ENCODE results near the gene EXOC3L1. TPM values are rescaled to one million over a fixed set of nuclear protein-coding genes. Genes with fewer than 3 reads are reported as not detected.
A peak's percentile ranks its signal among the peaks of the same experiment; 100 is the strongest.

EXOC3L1 gene
- total and polyA plus RNA-seq, 7 experiments from 2014 or later, result 0.58 to 0.73 TPM; not detected in 5

GRCh38 chr16:67235816-67236562, 46.1 kb upstream of the EXOC3L1 start:
- H3K36me3 ChIP-seq (ENCODE audit: control insufficient read depth in 2 of 3, insufficient read depth in 3 of 3, low read length in 3 of 3), result peaks cover 0 to 72% (median 3%) of the 10 kb centered on the region in 3 experiments
- Mint-ChIP-seq H3K36me3 (peaks cover 0 to 23% (median 7%) of the 10 kb centered on the region in 5 donors), H3K9me3 (no peaks in the 10 kb centered on the region), H3K4me3 (peak overlapping the region in 9 of 10 donors; percentile 18 to 61 (median 39)), H3K4me1 (peaks cover 0 to 14% (median 2%) of the 10 kb centered on the region in 7 donors), H3K27me3 (no peaks in the 10 kb centered on the region), H3K27ac (peak overlapping the region in 7 of 9 donors; percentile 61 to 87 (median 77))
- no peaks in the 10 kb centered on the region for H3K27me3 ChIP-seq (ENCODE audit: control insufficient read depth in 2 of 2, insufficient read depth in 2 of 2, low read length in 2 of 2)
- POLR2A ChIA-PET, result interaction anchor here (0.8 to 1.6 kb wide), 3 partner anchors 9 to 46 kb away, joined by 3 to 7 read pairs (median 4); partner anchors contain the start of genes FHOD1 and TMEM208
- intact Hi-C loops (cut with micrococcal nuclease), result loop anchor here in 1 of 2 donors (1.0 kb wide), 2 partner anchors 8 to 10 kb away; no protein-coding TSS in a partner anchor
- DNase-seq (peak in 3 of 9 donors; percentile 13 to 34 (median 28)), ATAC-seq (peak; percentile 68)
- CTCF ChIA-PET, result interaction anchor here (1.5 kb wide), 1 partner anchor 1292 kb away, joined by 6 read pairs; no protein-coding TSS in a partner anchor
- H3K4me3 ChIP-seq (ENCODE audit: low read length), result no peak overlapping the region
- H3K4me1 ChIP-seq (ENCODE audit: control insufficient read depth in 2 of 2, insufficient read depth in 2 of 2, low read length in 2 of 2), result peaks cover 0 to 5% of the 10 kb centered on the region in 2 donors
- H3K27ac ChIP-seq (ENCODE audit: low read depth, low read length), result no peak overlapping the region
- H3K9me3 ChIP-seq (ENCODE audit: control insufficient read depth in 2 of 3, low read length in 3 of 3), result no peaks in the 10 kb centered on the region

DNA sequence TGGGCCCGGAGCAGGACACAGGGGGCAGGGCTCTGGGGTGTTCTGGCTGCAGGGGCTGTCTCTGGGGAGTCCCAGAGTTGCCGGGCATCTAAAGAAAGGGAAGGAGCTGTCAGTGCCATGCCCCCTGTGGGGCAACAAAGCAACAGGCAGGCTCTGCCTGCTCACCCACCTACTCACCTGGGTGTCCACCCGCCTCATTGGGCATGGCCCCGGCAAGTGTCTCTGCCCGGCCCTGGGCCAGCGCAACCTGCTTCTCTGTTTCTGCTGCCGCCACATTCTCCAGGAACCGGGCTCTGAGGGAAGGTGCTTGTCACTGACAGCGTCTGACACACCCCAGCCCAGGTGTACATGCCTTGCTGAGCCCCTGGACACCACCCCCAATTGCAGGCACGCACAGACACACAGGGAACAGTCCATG, 44.3 kb upstream of the EXOC3L1 start:
- H3K36me3 ChIP-seq (ENCODE audit: control insufficient read depth in 2 of 3, insufficient read depth in 3 of 3, low read length in 3 of 3), result peaks cover 0 to 81% (median 4%) of the 10 kb centered on the region in 3 experiments
- H3K4me3 ChIP-seq (ENCODE audit: low read length), result no peak overlapping the region
- peaks cover 0 to 5% of the 10 kb centered on the region in 2 donors for H3K4me1 ChIP-seq (ENCODE audit: control insufficient read depth in 2 of 2, insufficient read depth in 2 of 2, low read length in 2 of 2)
- ChIA-PET POLR2A (interaction anchor here (1.6 to 2.1 kb wide), 2 partner anchors 10 to 14 kb away, joined by 3 to 7 read pairs; partner anchors contain the start of gene FHOD1), CTCF (interaction anchor here (1.5 kb wide), 1 partner anchor 1294 kb away, joined by 6 read pairs; no protein-coding TSS in a partner anchor)
- Mint-ChIP-seq H3K4me1 (peaks cover 0 to 11% (median 2%) of the 10 kb centered on the region in 7 donors), H3K4me3 (no peak overlapping the region), H3K27ac (peak overlapping the region in 2 of 9 donors; percentile 9 to 45), H3K36me3 (peaks cover 4 to 27% (median 7%) of the 10 kb centered on the region in 5 donors), H3K27me3 (no peaks in the 10 kb centered on the region), H3K9me3 (no peaks in the 10 kb centered on the region)
- no peaks in the 10 kb centered on the region for H3K27me3 ChIP-seq (ENCODE audit: control insufficient read depth in 2 of 2, insufficient read depth in 2 of 2, low read length in 2 of 2)
- intact Hi-C loops (cut with micrococcal nuclease), result no loop called here
- DNase-seq (no peak), ATAC-seq (no peak)
- H3K27ac ChIP-seq (ENCODE audit: low read depth, low read length), result no peak overlapping the region
- no peaks in the 10 kb centered on the region for H3K9me3 ChIP-seq (ENCODE audit: control insufficient read depth in 2 of 3, low read length in 3 of 3)

DNA sequence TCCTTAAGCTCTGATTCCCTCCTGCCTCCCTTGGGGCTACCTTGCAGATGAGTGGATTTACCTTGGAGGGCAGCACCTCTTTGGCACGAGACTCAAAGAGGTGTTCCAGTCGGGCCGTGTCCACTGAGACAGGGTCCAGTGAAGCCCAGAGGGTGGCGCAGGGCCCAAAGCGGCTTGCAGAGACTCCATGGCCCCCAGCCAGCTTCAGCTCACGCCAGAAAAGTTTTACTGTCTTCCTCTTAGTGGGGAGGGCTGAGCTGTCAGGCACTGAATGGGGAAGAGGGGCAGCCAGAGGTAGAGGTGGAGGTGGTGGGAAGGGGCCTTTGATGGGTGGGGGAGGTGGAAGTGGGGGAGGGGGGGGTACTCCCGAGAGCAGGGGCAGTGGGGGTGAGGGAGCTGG, 43.7 kb upstream of the EXOC3L1 start:
- no peaks in the 10 kb centered on the region for H3K27me3 ChIP-seq (ENCODE audit: control insufficient read depth in 2 of 2, insufficient read depth in 2 of 2, low read length in 2 of 2)
- ChIA-PET CTCF (no interaction called here), POLR2A (interaction anchor here (2.1 kb wide), 1 partner anchor 11 kb away, joined by 7 read pairs; no protein-coding TSS in a partner anchor)
- ATAC-seq (no peak), DNase-seq (no peak)
- H3K27me3 Mint-ChIP-seq, result no peaks in the 10 kb centered on the region
- peaks cover 3 to 81% (median 4%) of the 10 kb centered on the region in 3 experiments for H3K36me3 ChIP-seq (ENCODE audit: control insufficient read depth in 2 of 3, insufficient read depth in 3 of 3, low read length in 3 of 3)
- H3K27ac ChIP-seq (ENCODE audit: low read depth, low read length), result no peak overlapping the region
- intact Hi-C loops (cut with micrococcal nuclease), result no loop called here
- peaks cover 0 to 8% (median 2%) of the 10 kb centered on the region in 7 donors for H3K4me1 Mint-ChIP-seq
- peaks cover 4 to 26% (median 7%) of the 10 kb centered on the region in 5 donors for H3K36me3 Mint-ChIP-seq
- no peaks in the 10 kb centered on the region for H3K9me3 Mint-ChIP-seq
- peak overlapping the region in 1 of 9 donors; percentile 41 for H3K27ac Mint-ChIP-seq
- H3K4me3 ChIP-seq (ENCODE audit: low read length), result no peak overlapping the region
- no peak overlapping the region for H3K4me3 Mint-ChIP-seq
- peaks cover 0 to 5% of the 10 kb centered on the region in 2 donors for H3K4me1 ChIP-seq (ENCODE audit: control insufficient read depth in 2 of 2, insufficient read depth in 2 of 2, low read length in 2 of 2)
- no peaks in the 10 kb centered on the region for H3K9me3 ChIP-seq (ENCODE audit: control insufficient read depth in 2 of 3, low read length in 3 of 3)

- Histone ChIP-seq H3K36me3 (ENCODE audit: control insufficient read depth in 2 of 3, insufficient read depth in 3 of 3, low read length in 3 of 3) (peaks cover 9 to 70% (median 10%) of the 10 kb centered on the region in 3 experiments), H3K4me3 (ENCODE audit: low read length) (no peak overlapping the region), H3K27me3 (ENCODE audit: control insufficient read depth in 2 of 2, insufficient read depth in 2 of 2, low read length in 2 of 2) (no peaks in the 10 kb centered on the region), H3K27ac (ENCODE audit: low read depth, low read length) (no peak overlapping the region), H3K4me1 (ENCODE audit: control insufficient read depth in 2 of 2, insufficient read depth in 2 of 2, low read length in 2 of 2) (peaks cover 16 to 18% of the 10 kb centered on the region in 2 donors), H3K9me3 (ENCODE audit: control insufficient read depth in 2 of 3, low read length in 3 of 3) (no peaks in the 10 kb centered on the region)
- Mint-ChIP-seq H3K27me3 (no peaks in the 10 kb centered on the region), H3K9me3 (no peaks in the 10 kb centered on the region), H3K36me3 (peaks cover 4 to 18% (median 8%) of the 10 kb centered on the region in 5 donors), H3K4me3 (no peak overlapping the region), H3K27ac (peak overlapping the region in 2 of 9 donors; percentile 26 to 48), H3K4me1 (peaks cover 16 to 27% (median 21%) of the 10 kb centered on the region in 7 donors)
- POLR2A ChIA-PET, result interaction anchor here (0.6 to 0.9 kb wide), 3 partner anchors 12 to 14 kb away, joined by 3 to 4 read pairs (median 3); no protein-coding TSS in a partner anchor
- no peak for DNase-seq
- CTCF ChIA-PET, result interaction anchor here (0.6 kb wide), 1 partner anchor 361 kb away, joined by 3 read pairs; no protein-coding TSS in a partner anchor
- ATAC-seq, result no peak
- intact Hi-C loops (cut with micrococcal nuclease), result no loop called here
Measured at GRCh38 chr16:67230809-67231660, 41.1 kb upstream of the EXOC3L1 start.

DNA sequence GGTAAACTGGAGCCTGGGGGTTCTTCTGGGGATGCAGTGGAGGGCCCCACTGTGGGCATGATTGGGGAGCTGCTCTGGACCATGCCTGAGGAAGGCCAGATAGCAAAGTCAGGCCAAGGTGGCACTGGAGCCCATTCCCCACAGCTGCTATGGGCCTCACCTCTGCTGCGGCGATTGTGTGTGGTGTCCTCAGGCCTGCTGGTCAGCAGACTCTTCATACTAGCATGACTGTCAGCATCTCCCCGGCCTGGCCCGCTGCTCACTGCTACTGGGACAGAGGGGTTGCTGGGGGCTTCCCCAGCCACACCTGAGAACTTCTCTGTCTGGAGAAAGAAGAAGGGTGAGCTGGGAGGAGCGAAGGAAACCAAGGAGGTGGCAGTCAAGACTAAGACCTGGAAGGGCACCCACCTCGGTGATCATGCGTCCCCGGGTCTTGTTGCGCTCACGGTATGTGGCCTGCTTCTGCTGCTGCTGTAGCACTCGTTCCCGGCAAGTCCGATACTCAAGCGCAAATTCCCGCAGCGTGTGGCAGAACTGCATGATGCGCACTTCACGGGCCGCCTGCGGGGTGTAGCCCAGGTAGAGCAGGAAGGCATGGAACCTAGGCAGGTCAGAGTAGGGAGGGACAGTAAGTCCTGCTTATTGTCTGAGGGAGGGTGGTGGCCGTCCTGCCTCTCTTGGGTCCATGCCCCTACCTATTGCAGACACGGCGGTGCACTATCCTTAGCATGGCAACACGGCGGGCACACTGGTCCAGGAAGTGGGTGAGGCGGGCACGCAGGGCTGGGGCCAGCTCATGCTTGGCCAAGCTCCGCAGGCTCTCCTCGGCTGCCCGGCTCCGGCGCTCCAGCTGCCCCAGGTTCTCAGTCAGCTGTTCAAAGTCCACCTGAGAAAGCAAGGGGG, 40.2 kb upstream of the EXOC3L1 start:
- no peak for ATAC-seq
- Histone ChIP-seq H3K9me3 (ENCODE audit: control insufficient read depth in 2 of 3, low read length in 3 of 3) (no peaks in the 10 kb centered on the region), H3K27me3 (ENCODE audit: control insufficient read depth in 2 of 2, insufficient read depth in 2 of 2, low read length in 2 of 2) (no peaks in the 10 kb centered on the region), H3K4me3 (ENCODE audit: low read length) (no peak overlapping the region), H3K36me3 (ENCODE audit: control insufficient read depth in 2 of 3, insufficient read depth in 3 of 3, low read length in 3 of 3) (peaks cover 9 to 64% (median 10%) of the 10 kb centered on the region in 3 experiments), H3K4me1 (ENCODE audit: control insufficient read depth in 2 of 2, insufficient read depth in 2 of 2, low read length in 2 of 2) (peaks cover 14 to 24% of the 10 kb centered on the region in 2 donors), H3K27ac (ENCODE audit: low read depth, low read length) (no peak overlapping the region)
- no peaks in the 10 kb centered on the region for H3K27me3 Mint-ChIP-seq
- peak overlapping the region in 1 of 9 donors; percentile 26 for H3K27ac Mint-ChIP-seq
- intact Hi-C loops (cut with micrococcal nuclease), result loop anchor here in 1 of 2 donors (5.0 kb wide), 3 partner anchors 332 to 1902 kb away; partner anchors contain the start of genes CHTF8, CTCF and UTP4
- no peak for DNase-seq
- H3K9me3 Mint-ChIP-seq, result no peaks in the 10 kb centered on the region
- H3K4me1 Mint-ChIP-seq, result peaks cover 21 to 36% (median 29%) of the 10 kb centered on the region in 7 donors
- H3K36me3 Mint-ChIP-seq, result peaks cover 4 to 16% (median 7%) of the 10 kb centered on the region in 5 donors
- CTCF ChIA-PET, result interaction anchor here (0.6 kb wide), 2 partner anchors 216 to 360 kb away, joined by 3 read pairs; no protein-coding TSS in a partner anchor
- POLR2A ChIA-PET, result interaction anchor here (0.6 to 0.9 kb wide), 3 partner anchors 13 to 15 kb away, joined by 3 to 4 read pairs (median 3); no protein-coding TSS in a partner anchor
- peak overlapping the region in 2 of 10 donors; percentile 6 to 21 for H3K4me3 Mint-ChIP-seq
